Measurements from ENCODE around the gene GJD4.
A peak's percentile ranks its signal among the peaks of the same experiment; 100 is the strongest.

Gene GJD4

GRCh38 chr10:35611750-35612149, 6.6 kb downstream of the GJD4 start:
- intact Hi-C loops (cut with DNase I) = no loop called here
- DNase-seq = no peak

- intact Hi-C loops (cut with DNase I) = no loop called here
- DNase-seq = no peak
Measured at GRCh38 chr10:35612385-35613106, 7.4 kb downstream of the GJD4 start.

GRCh38 chr10:35613107-35613440, 7.9 kb downstream of the GJD4 start:
- intact Hi-C loops (cut with DNase I) = no loop called here
- no peak for DNase-seq

GRCh38 chr10:35613597-35614226, 8.6 kb downstream of the GJD4 start:
- DNase-seq = no peak
- intact Hi-C loops (cut with DNase I) = no loop called here

GRCh38 chr10:35614312-35614711, 9.2 kb downstream of the GJD4 start:
- peak in 16 of 42 donors; percentile 14 to 72 (median 32) for DNase-seq
- intact Hi-C loops (cut with DNase I) = no loop called here

- no peak for DNase-seq
- intact Hi-C loops (cut with DNase I) = no loop called here
Measured at GRCh38 chr10:35626971-35627507, 21.9 kb downstream of the GJD4 start.

GRCh38 chr10:35631404-35631803, 26.3 kb downstream of the GJD4 start:
- DNase-seq = no peak
- intact Hi-C loops (cut with DNase I) = no loop called here

- intact Hi-C loops (cut with DNase I) = no loop called here
- DNase-seq = no peak
Measured at GRCh38 chr10:35632027-35632426, 26.9 kb downstream of the GJD4 start.

- no peak for DNase-seq
- intact Hi-C loops (cut with DNase I) = no loop called here
Measured at GRCh38 chr10:35633006-35633980, 28.2 kb downstream of the GJD4 start.

GRCh38 chr10:35635576-35635975, 30.4 kb downstream of the GJD4 start:
- intact Hi-C loops (cut with DNase I) = loop anchor here (2.0 kb wide), 1 partner anchor 1143 kb away; no protein-coding TSS in a partner anchor
- DNase-seq = peak in 30 of 42 donors; percentile 21 to 86 (median 64)

GRCh38 chr10:35636956-35637355, 31.8 kb downstream of the GJD4 start:
- intact Hi-C loops (cut with DNase I) = no loop called here

GRCh38 chr10:35637462-35637861, 32.3 kb downstream of the GJD4 start:
- peak in 2 of 42 donors; percentile 12 to 40 for DNase-seq
- intact Hi-C loops (cut with DNase I) = no loop called here

More at GRCh38 chr10:35636956-35637355, 31.8 kb downstream of the GJD4 start:
- no peak for DNase-seq

- no peak for DNase-seq
- intact Hi-C loops (cut with DNase I) = no loop called here
Measured at GRCh38 chr10:35638101-35638500, 33.0 kb downstream of the GJD4 start.

GRCh38 chr10:35639021-35639727, 34.0 kb downstream of the GJD4 start:
- intact Hi-C loops (cut with DNase I) = no loop called here
- peak in 1 of 42 donors; percentile 36 for DNase-seq

- intact Hi-C loops (cut with DNase I) = no loop called here
- peak in 18 of 42 donors; percentile 6 to 59 (median 21) for DNase-seq
Measured at GRCh38 chr10:35639728-35640401, 34.7 kb downstream of the GJD4 start.

- intact Hi-C loops (cut with DNase I) = no loop called here
- DNase-seq = peak in 40 of 42 donors; percentile 31 to 86 (median 64)
Measured at GRCh38 chr10:35640474-35640873, 35.3 kb downstream of the GJD4 start.

GRCh38 chr10:35640951-35641675, 36.0 kb downstream of the GJD4 start:
- peak in 35 of 42 donors; percentile 16 to 73 (median 45) for DNase-seq
- intact Hi-C loops (cut with DNase I) = no loop called here

GRCh38 chr10:35641676-35642034, 36.5 kb downstream of the GJD4 start:
- peak in 8 of 42 donors; percentile 14 to 40 (median 25) for DNase-seq
- intact Hi-C loops (cut with DNase I) = no loop called here

Measured in head of caudate nucleus (tissue), 42 donors.